H1 (cell line): ENCODE data around the gene ETFB. TPM values are rescaled to one million over a fixed set of nuclear protein-coding genes. Genes with fewer than 3 reads are reported as not detected.

ENCODE experiments used
- CTBP2 ChIP-seq: IDR thresholded peaks from 2 replicates; pipeline ENCODE4 v1.7.0; 2011; ENCODE audit warnings: borderline replicate concordance, mild to moderate bottlenecking, moderate library complexity, mixed read lengths, low read length; ENCODE audit not compliant: insufficient read depth, insufficient read length
- RXRA ChIP-seq: IDR thresholded peaks from 2 replicates; pipeline ENCODE4 v1.6.1; 2011; ENCODE audit warnings: low read depth, mild to moderate bottlenecking, low read length, moderate library complexity; ENCODE audit not compliant: insufficient read depth
- polyA plus RNA-seq, 7 experiments: library from polyadenylated mRNA; depleted of rRNA in 3 of 7; stranded (reverse) in 5 of 7; unstranded in 2 of 7; fragments of >200 nt in 5 of 7; fragments of 200-250 nt in 2 of 7; gene quantifications; 1 replicate in 5 of 7; 2 replicates in 1 of 7; 4 replicates in 1 of 7; pipeline versions ENCODE4 v1.2.1 to v1.2.3, GENCODE V29; 2011 to 2013; ENCODE audit warnings: missing spikeins in 2 of 7, mixed read lengths in 2 of 7
- total RNA-seq: library from RNA; stranded (reverse); fragmentation: NEBNext Ultra II Directional; extraction: Animal tissue kit (Norgen Biotek cat#: 25700); gene quantifications from 2 replicates; pipeline ENCODE4 v1.2.1, GENCODE V29; 2021
- TF ChIP-seq, protein P1 (sequence below): IDR thresholded peaks from 2 replicates; pipeline ENCODE4 v1.6.1; 2012; ENCODE audit warnings: inconsistent platforms

ETFB gene
- total and polyA plus RNA-seq, 2 of the 8 experiments (the other 6 are each of a cell fraction or from before 2014, with no cell fraction given), result 40.0 to 66.5 TPM

DNA sequence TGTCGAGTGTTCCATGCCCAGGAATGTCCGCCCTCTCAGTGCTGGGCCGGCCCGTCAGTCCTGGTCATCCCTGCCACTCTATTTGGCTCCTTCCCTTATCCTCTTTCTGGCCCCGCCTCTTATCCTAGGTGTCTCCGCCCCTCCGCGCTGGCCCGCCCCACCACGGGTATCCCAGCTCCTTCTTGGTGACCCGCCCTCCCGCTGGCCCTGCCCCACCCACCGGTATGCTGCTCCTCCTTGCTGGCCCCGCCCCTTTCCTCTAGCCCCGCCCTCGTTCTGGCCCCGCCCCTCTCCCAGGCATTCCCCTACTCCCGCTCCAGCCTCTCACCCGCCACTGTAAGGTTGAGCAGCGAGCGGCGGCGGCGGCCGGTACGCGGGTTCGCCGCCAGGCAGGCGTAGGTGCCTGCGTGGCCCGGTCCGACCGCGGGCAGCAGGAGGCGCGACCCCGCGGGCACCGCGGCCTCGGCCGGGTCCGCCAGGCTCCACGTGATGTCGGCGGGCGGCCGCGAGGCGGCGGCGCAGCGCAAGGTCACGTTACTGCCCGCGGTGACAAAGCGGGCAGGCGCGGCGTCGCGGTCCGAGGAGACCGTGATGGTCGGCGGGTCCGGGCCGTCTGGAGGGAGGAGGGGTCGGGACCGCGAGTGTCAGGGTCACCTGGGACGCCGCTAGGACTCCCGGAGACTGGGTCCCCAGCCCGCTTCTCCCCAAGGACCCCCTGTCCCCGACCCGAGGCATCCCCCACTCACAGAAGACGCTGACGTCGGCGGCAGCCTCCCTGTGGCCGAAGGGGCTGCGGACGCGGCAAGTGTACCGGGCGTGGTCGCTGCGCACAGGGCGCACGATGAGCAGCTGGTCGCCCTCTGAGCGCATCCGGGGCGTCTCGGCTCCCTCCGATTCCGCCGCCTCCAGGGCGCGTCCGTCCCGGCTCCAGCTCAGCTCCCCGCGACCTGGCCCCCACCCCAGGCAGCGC lies 26.2 kb downstream of the ETFB start (continued):
- TF ChIP-seq CTBP2, result no peak
- TF ChIP-seq, protein P1, sequence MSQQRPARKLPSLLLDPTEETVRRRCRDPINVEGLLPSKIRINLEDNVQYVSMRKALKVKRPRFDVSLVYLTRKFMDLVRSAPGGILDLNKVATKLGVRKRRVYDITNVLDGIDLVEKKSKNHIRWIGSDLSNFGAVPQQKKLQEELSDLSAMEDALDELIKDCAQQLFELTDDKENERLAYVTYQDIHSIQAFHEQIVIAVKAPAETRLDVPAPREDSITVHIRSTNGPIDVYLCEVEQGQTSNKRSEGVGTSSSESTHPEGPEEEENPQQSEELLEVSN, result peak; percentile 79
- no peak for TF ChIP-seq RXRA
